ENCODE results near the gene IL13RA1. TPM values are rescaled to one million over a fixed set of nuclear protein-coding genes. Genes with fewer than 3 reads are reported as not detected.
"Not testable (repeated sequence)": the region's sequence is repeated elsewhere in the genome, so short reads cannot be mapped to it uniquely, and the experiment has no call there.

Gene IL13RA1
- total RNA-seq, 1 donor from 2014 or later: 74.2 TPM

- Histone ChIP-seq H3K36me3 (no peaks in the 10 kb centered on the region), H3K27ac (no peak overlapping the region), H3K9me3 (no peaks in the 10 kb centered on the region), H3K4me3 (no peak overlapping the region), H3K4me1 (peaks cover 19% of the 10 kb centered on the region), H3K27me3 (no peaks in the 10 kb centered on the region)
- DNase-seq (no peak), ATAC-seq (no peak)
- TF ChIP-seq, protein P1, sequence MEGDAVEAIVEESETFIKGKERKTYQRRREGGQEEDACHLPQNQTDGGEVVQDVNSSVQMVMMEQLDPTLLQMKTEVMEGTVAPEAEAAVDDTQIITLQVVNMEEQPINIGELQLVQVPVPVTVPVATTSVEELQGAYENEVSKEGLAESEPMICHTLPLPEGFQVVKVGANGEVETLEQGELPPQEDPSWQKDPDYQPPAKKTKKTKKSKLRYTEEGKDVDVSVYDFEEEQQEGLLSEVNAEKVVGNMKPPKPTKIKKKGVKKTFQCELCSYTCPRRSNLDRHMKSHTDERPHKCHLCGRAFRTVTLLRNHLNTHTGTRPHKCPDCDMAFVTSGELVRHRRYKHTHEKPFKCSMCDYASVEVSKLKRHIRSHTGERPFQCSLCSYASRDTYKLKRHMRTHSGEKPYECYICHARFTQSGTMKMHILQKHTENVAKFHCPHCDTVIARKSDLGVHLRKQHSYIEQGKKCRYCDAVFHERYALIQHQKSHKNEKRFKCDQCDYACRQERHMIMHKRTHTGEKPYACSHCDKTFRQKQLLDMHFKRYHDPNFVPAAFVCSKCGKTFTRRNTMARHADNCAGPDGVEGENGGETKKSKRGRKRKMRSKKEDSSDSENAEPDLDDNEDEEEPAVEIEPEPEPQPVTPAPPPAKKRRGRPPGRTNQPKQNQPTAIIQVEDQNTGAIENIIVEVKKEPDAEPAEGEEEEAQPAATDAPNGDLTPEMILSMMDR (IDR thresholded peaks at IDR 0.05): no peak
- intact Hi-C loops (cut with DNase I): no loop called here
These were observed 2.6 kb upstream of the IL13RA1 start for GRCh38 chrX:118724775-118725174.

- Histone ChIP-seq H3K4me3 (peak overlapping the region; percentile 60), H3K27ac (peak overlapping the region; percentile 89), H3K9me3 (no peaks in the 10 kb centered on the region), H3K27me3 (no peaks in the 10 kb centered on the region), H3K4me1 (peaks cover 21% of the 10 kb centered on the region), H3K36me3 (no peaks in the 10 kb centered on the region)
- TF ChIP-seq, protein P1 (IDR thresholded peaks at IDR 0.05): no peak
- intact Hi-C loops (cut with DNase I): no loop called here
- ATAC-seq: no peak
- DNase-seq: no peak
These were observed 1.0 kb upstream of the IL13RA1 start for GRCh38 chrX:118726396-118726795.

DNA sequence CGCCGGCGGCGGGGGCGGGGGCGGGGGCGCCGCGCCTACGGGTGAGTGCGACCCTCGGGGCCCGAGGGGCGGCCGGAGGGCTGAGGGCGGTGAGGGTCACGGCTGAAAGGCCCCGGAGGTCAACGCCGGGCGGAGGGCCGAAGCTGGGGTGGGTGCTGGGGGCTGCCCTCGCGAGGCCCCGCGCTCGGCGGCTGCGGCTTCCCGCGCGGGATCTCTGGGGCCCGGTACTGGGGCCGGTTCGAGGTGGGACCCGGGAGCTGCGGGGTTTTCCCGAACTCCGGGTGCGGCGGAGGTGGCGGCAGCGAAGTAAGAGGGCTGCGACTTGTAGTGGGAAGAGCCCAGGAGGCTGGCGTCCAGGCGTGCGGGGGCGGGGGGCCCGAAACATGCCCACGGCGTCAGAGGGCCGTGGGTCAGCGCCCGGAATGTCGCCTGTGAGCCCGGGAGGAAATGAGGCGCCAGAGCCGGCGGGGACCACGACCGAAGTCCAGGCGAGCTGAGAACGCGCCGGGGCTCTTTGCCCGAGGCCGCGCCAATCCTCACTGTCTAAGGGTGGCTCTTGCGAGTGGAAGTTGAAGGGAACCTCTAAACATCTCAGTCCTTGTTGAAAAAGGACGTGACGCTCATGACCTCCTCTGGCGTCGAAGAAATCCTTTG lies 407 bp downstream of the IL13RA1 start:
- DNase-seq (peak; percentile 84), ATAC-seq (peak; percentile 66)
- no peaks in the 10 kb centered on the region for H3K36me3 ChIP-seq

GRCh38 chrX:118729042-118729652 lies 1.7 kb downstream of the IL13RA1 start:
- H3K36me3 ChIP-seq: no peaks in the 10 kb centered on the region
- H3K9me3 ChIP-seq: no peaks in the 10 kb centered on the region
- peaks cover 21% of the 10 kb centered on the region for H3K4me1 ChIP-seq
- DNase-seq: no peak
- no peak for ATAC-seq
- H3K27ac ChIP-seq: no peak overlapping the region
- TF ChIP-seq, protein P1 (IDR thresholded peaks at IDR 0.05): no peak
- intact Hi-C loops (cut with DNase I): no loop called here
- peak overlapping the region; percentile 60 for H3K4me3 ChIP-seq
- no peaks in the 10 kb centered on the region for H3K27me3 ChIP-seq

More for the DNA sequence above, 407 bp downstream of the IL13RA1 start:
- Histone ChIP-seq H3K9me3 (no peaks in the 10 kb centered on the region), H3K27me3 (no peaks in the 10 kb centered on the region), H3K27ac (peak overlapping the region; percentile 89), H3K4me1 (peaks cover 21% of the 10 kb centered on the region), H3K4me3 (peak overlapping the region; percentile 60)
- TF ChIP-seq, protein P1 (IDR thresholded peaks at IDR 0.05): no peak
- intact Hi-C loops (cut with DNase I): no loop called here

- Histone ChIP-seq H3K4me3 (no peak overlapping the region), H3K36me3 (no peaks in the 10 kb centered on the region), H3K27me3 (no peaks in the 10 kb centered on the region), H3K4me1 (peaks cover 12% of the 10 kb centered on the region), H3K27ac (peak overlapping the region; percentile 6), H3K9me3 (no peaks in the 10 kb centered on the region)
- no peak for ATAC-seq
- TF ChIP-seq, protein P1 (IDR thresholded peaks at IDR 0.05): no peak
- intact Hi-C loops (cut with DNase I): no loop called here
- no peak for DNase-seq
These were observed 3.3 kb downstream of the IL13RA1 start for GRCh38 chrX:118730500-118731247.

GRCh38 chrX:118732551-118732950 lies 5.1 kb downstream of the IL13RA1 start:
- H3K36me3 ChIP-seq; H3K9me3 ChIP-seq; intact Hi-C loops (cut with DNase I); H3K4me3 ChIP-seq; H3K27ac ChIP-seq; H3K4me1 ChIP-seq; ATAC-seq; H3K27me3 ChIP-seq; DNase-seq: not testable (repeated sequence)
